HUES48 (cell line): Measurements from ENCODE around the gene APOBR.
"Not testable (repeated sequence)": the region's sequence is repeated elsewhere in the genome, so short reads cannot be mapped to it uniquely, and the experiment has no call there.

Source experiments
- H3K27ac ChIP-seq: one replicate; pipeline ENCODE4 v1.7.0; 2013; ENCODE audit warnings: low read depth, low read length, inconsistent platforms
- H3K27me3 ChIP-seq: 2 replicates; pipeline ENCODE4 v1.6.1; 2013; ENCODE audit warnings: mild to moderate bottlenecking, low read length; ENCODE audit not compliant: control insufficient read depth, insufficient read depth
- H3K36me3 ChIP-seq: 2 replicates; pipeline ENCODE4 v1.6.1; 2013; ENCODE audit warnings: low read length; ENCODE audit not compliant: control insufficient read depth, insufficient read depth
- H3K4me1 ChIP-seq: 2 replicates; pipeline ENCODE4 v1.6.1; 2013; ENCODE audit warnings: mild to moderate bottlenecking, low read length; ENCODE audit not compliant: control insufficient read depth, insufficient read depth
- H3K4me3 ChIP-seq: 2 replicates; pipeline ENCODE4 v1.5.1; 2013; ENCODE audit warnings: mild to moderate bottlenecking, low read depth, low read length
- H3K9ac ChIP-seq: 2 replicates; pipeline ENCODE4 v1.6.1; 2013; ENCODE audit warnings: mild to moderate bottlenecking, low read depth, low read length, moderate library complexity
- H3K9me3 ChIP-seq: 2 replicates; pipeline ENCODE4 v1.6.1; 2013; ENCODE audit warnings: low read length; ENCODE audit not compliant: control insufficient read depth, insufficient read depth

Gene APOBR

GRCh38 chr16:28513484-28514181 is 19.2 kb downstream of the APOBR start:
- no peaks in the 10 kb centered on the region for H3K9me3 ChIP-seq
- no peaks in the 10 kb centered on the region for H3K36me3 ChIP-seq
- no peaks in the 10 kb centered on the region for H3K4me1 ChIP-seq
- no peak overlapping the region for H3K27ac ChIP-seq
- H3K9ac ChIP-seq: no peak overlapping the region
- no peak overlapping the region for H3K4me3 ChIP-seq
- no peaks in the 10 kb centered on the region for H3K27me3 ChIP-seq

- Histone ChIP-seq H3K36me3 (no peaks in the 10 kb centered on the region), H3K9ac (no peak overlapping the region), H3K4me1 (no peaks in the 10 kb centered on the region), H3K27me3 (no peaks in the 10 kb centered on the region), H3K27ac (no peak overlapping the region), H3K4me3 (no peak overlapping the region), H3K9me3 (no peaks in the 10 kb centered on the region)
These were observed 19.8 kb downstream of the APOBR start for GRCh38 chr16:28514246-28514645.

GRCh38 chr16:28520672-28521071 is 26.2 kb downstream of the APOBR start:
- Histone ChIP-seq H3K27ac (no peak overlapping the region), H3K4me1 (no peaks in the 10 kb centered on the region), H3K9me3 (no peaks in the 10 kb centered on the region), H3K36me3 (no peaks in the 10 kb centered on the region), H3K27me3 (no peaks in the 10 kb centered on the region), H3K4me3 (no peak overlapping the region), H3K9ac (no peak overlapping the region)

- no peaks in the 10 kb centered on the region for H3K4me1 ChIP-seq
- no peaks in the 10 kb centered on the region for H3K27me3 ChIP-seq
These were observed 27.0 kb downstream of the APOBR start for GRCh38 chr16:28521436-28521835.

GRCh38 chr16:28522792-28523191 is 28.3 kb downstream of the APOBR start:
- no peak overlapping the region for H3K27ac ChIP-seq
- H3K9ac ChIP-seq: no peak overlapping the region
- no peak overlapping the region for H3K4me3 ChIP-seq
- H3K9me3 ChIP-seq: no peaks in the 10 kb centered on the region
- H3K4me1 ChIP-seq: no peaks in the 10 kb centered on the region
- no peaks in the 10 kb centered on the region for H3K36me3 ChIP-seq
- no peaks in the 10 kb centered on the region for H3K27me3 ChIP-seq

More at GRCh38 chr16:28521436-28521835, 27.0 kb downstream of the APOBR start:
- no peak overlapping the region for H3K4me3 ChIP-seq
- H3K9ac ChIP-seq: no peak overlapping the region
- no peaks in the 10 kb centered on the region for H3K36me3 ChIP-seq
- H3K27ac ChIP-seq: no peak overlapping the region
- no peaks in the 10 kb centered on the region for H3K9me3 ChIP-seq

GRCh38 chr16:28524681-28525171 is 30.3 kb downstream of the APOBR start:
- no peaks in the 10 kb centered on the region for H3K36me3 ChIP-seq
- H3K4me3 ChIP-seq: no peak overlapping the region
- H3K9ac ChIP-seq: no peak overlapping the region
- no peaks in the 10 kb centered on the region for H3K27me3 ChIP-seq
- H3K4me1 ChIP-seq: no peaks in the 10 kb centered on the region
- no peaks in the 10 kb centered on the region for H3K9me3 ChIP-seq
- no peak overlapping the region for H3K27ac ChIP-seq

- Histone ChIP-seq H3K27ac (no peak overlapping the region), H3K4me3 (no peak overlapping the region), H3K36me3 (no peaks in the 10 kb centered on the region), H3K9me3 (no peaks in the 10 kb centered on the region), H3K9ac (no peak overlapping the region), H3K4me1 (no peaks in the 10 kb centered on the region), H3K27me3 (no peaks in the 10 kb centered on the region)
These were observed 32.0 kb downstream of the APOBR start for GRCh38 chr16:28526201-28527099.

- H3K4me3 ChIP-seq, H3K27me3 ChIP-seq, H3K36me3 ChIP-seq, H3K27ac ChIP-seq, H3K4me1 ChIP-seq, H3K9me3 ChIP-seq, H3K9ac ChIP-seq: not testable (repeated sequence)
These were observed 32.8 kb downstream of the APOBR start for GRCh38 chr16:28527100-28527785.

- no peaks in the 10 kb centered on the region for H3K27me3 ChIP-seq
- no peaks in the 10 kb centered on the region for H3K36me3 ChIP-seq
- peaks cover 6% of the 10 kb centered on the region; the same call in 1 of the 2 replicates for H3K4me1 ChIP-seq
These were observed 33.5 kb downstream of the APOBR start for GRCh38 chr16:28527985-28528384.

GRCh38 chr16:28528463-28528867 is 34.0 kb downstream of the APOBR start:
- Histone ChIP-seq H3K36me3 (no peaks in the 10 kb centered on the region), H3K4me1 (peaks cover 6% of the 10 kb centered on the region; the same call in 1 of the 2 replicates), H3K9ac (no peak overlapping the region), H3K27me3 (no peaks in the 10 kb centered on the region), H3K9me3 (no peaks in the 10 kb centered on the region), H3K27ac (no peak overlapping the region), H3K4me3 (no peak overlapping the region)

More at GRCh38 chr16:28527985-28528384, 33.5 kb downstream of the APOBR start:
- Histone ChIP-seq H3K9me3 (no peaks in the 10 kb centered on the region), H3K9ac (no peak overlapping the region), H3K27ac (no peak overlapping the region), H3K4me3 (no peak overlapping the region)
